IPS-NIHi7 (cell line): Measurements from ENCODE around the gene PWWP2B.
"Not testable (repeated sequence)": the region's sequence is repeated elsewhere in the genome, so short reads cannot be mapped to it uniquely, and the experiment has no call there.

Experiments
- DNase-seq: peaks from one replicate; pipeline ENCODE4 v3.0.0; 2012; ENCODE audit warnings: mixed read lengths; ENCODE audit errors: extremely low spot score

Gene PWWP2B

GRCh38 chr10:132380986-132381385 is 16.0 kb upstream of the PWWP2B start:
- DNase-seq, result not testable (repeated sequence)

GRCh38 chr10:132381741-132382140 is 15.3 kb upstream of the PWWP2B start:
- DNase-seq, result no peak

GRCh38 chr10:132382231-132382922 is 14.6 kb upstream of the PWWP2B start:
- DNase-seq, result no peak

GRCh38 chr10:132383101-132383500 is 13.9 kb upstream of the PWWP2B start:
- no peak for DNase-seq

GRCh38 chr10:132383751-132384196 is 13.2 kb upstream of the PWWP2B start:
- no peak for DNase-seq

- no peak for DNase-seq
Observed at GRCh38 chr10:132384618-132385388, 12.2 kb upstream of the PWWP2B start.

GRCh38 chr10:132385389-132385667 is 11.7 kb upstream of the PWWP2B start:
- DNase-seq, result no peak

- DNase-seq, result no peak
Observed at GRCh38 chr10:132385721-132386418, 11.1 kb upstream of the PWWP2B start.

- no peak for DNase-seq
Observed at GRCh38 chr10:132386419-132386831, 10.6 kb upstream of the PWWP2B start.

GRCh38 chr10:132386896-132387295 is 10.1 kb upstream of the PWWP2B start:
- not testable (repeated sequence) for DNase-seq

GRCh38 chr10:132387764-132388210 is 9.2 kb upstream of the PWWP2B start:
- DNase-seq, result peak; percentile 98

- peak; percentile 78 for DNase-seq
Observed at GRCh38 chr10:132388891-132389432, 8.0 kb upstream of the PWWP2B start.

GRCh38 chr10:132389433-132390169 is 7.4 kb upstream of the PWWP2B start:
- no peak for DNase-seq

- DNase-seq, result no peak
Observed at GRCh38 chr10:132390170-132390920, 6.7 kb upstream of the PWWP2B start.

GRCh38 chr10:132390921-132391675 is 5.9 kb upstream of the PWWP2B start:
- DNase-seq, result no peak

- DNase-seq, result no peak
Observed at GRCh38 chr10:132391676-132392020, 5.4 kb upstream of the PWWP2B start.

- no peak for DNase-seq
Observed at GRCh38 chr10:132392184-132392800, 4.7 kb upstream of the PWWP2B start.

- DNase-seq, result no peak
Observed at GRCh38 chr10:132392811-132393694, 3.9 kb upstream of the PWWP2B start.

GRCh38 chr10:132393695-132394181 is 3.3 kb upstream of the PWWP2B start:
- no peak for DNase-seq
